ENCODE results near the gene FSCN2.

FSCN2 gene

GRCh38 chr17:81486199-81486810 is 41.9 kb upstream of the FSCN2 start:
- no peaks in the 10 kb centered on the region for H3K9me3 ChIP-seq
- TF ChIP-seq CTCF (IDR thresholded peaks at IDR 0.05): no peak
- H3K27me3 ChIP-seq: peaks cover 0 to 6% of the 10 kb centered on the region in 2 donors
- no peak overlapping the region for H3K4me3 ChIP-seq
- H3K4me1 ChIP-seq: peaks cover 0 to 47% (median 38%) of the 10 kb centered on the region in 4 donors
- DNase-seq: no peak
- intact Hi-C loops (cut with DNase I; ENCODE audit: low total_unique reads): no loop called here
- H3K27ac ChIP-seq: no peak overlapping the region
- H3K36me3 ChIP-seq: no peaks in the 10 kb centered on the region

- Histone ChIP-seq H3K4me3 (peak overlapping the region; percentile 61 to 86), H3K27me3 (peaks cover 0 to 9% of the 10 kb centered on the region in 2 donors), H3K9me3 (no peaks in the 10 kb centered on the region), H3K36me3 (no peaks in the 10 kb centered on the region), H3K4me1 (peaks cover 0 to 42% (median 35%) of the 10 kb centered on the region in 4 donors), H3K27ac (no peak overlapping the region)
- intact Hi-C loops (cut with DNase I; ENCODE audit: low total_unique reads): no loop called here
- no peak for TF ChIP-seq CTCF (IDR thresholded peaks at IDR 0.05)
- no peak for DNase-seq
These were observed 41.1 kb upstream of the FSCN2 start for GRCh38 chr17:81487089-81487486.

DNA sequence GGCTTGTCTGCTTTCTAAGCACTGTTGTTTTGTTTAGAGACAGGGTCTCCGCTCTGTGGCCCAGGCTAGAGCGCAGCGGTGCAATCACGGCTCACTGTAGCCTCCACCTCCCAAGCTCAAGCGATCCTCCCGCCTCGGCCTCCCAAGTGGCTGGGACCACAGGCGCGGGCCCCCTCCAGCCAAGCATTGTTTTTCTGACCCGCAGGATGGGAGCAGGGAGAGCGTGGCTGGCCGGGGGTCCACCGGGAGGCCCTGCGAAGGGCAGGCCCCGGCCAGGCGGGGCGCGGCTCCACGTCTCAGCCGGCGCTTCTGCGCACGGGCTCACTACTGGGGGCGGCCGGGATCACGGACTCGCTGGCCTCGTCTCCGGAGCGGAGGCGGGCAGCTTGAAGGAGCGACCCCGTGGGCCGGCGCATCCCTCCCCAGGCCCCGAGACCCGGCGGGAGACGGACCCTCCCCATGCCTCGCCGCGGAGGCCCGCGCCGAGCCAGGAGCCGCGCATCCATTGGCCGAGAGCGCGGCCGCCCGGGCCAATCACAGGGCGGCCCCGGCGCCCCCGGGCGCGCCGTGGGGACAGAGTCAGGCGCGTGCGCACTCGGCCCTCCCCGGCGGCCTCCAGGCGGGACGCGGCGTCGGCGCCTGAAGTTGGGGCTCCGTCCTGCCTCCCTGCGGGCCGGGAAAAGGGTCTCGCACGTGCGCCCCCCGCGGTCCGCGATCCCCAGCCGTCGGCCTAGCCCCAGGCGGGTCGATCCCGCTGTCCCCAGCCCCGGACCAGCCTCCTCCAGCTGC is 40.5 kb upstream of the FSCN2 start:
- TF ChIP-seq CTCF (IDR thresholded peaks at IDR 0.05): peak in 1 of 2 experiments; percentile 5
- no peaks in the 10 kb centered on the region for H3K36me3 ChIP-seq
- H3K27ac ChIP-seq: peak overlapping the region; percentile 74 to 82
- H3K4me1 ChIP-seq: peaks cover 0 to 44% (median 35%) of the 10 kb centered on the region in 4 donors
- intact Hi-C loops (cut with DNase I; ENCODE audit: low total_unique reads): no loop called here
- DNase-seq: peak; percentile 67 to 84
- peaks cover 0 to 11% of the 10 kb centered on the region in 2 donors for H3K27me3 ChIP-seq
- H3K4me3 ChIP-seq: peak overlapping the region; percentile 61 to 86
- no peaks in the 10 kb centered on the region for H3K9me3 ChIP-seq

- TF ChIP-seq CTCF (IDR thresholded peaks at IDR 0.05): no peak
- Histone ChIP-seq H3K4me1 (peaks cover 0 to 42% (median 33%) of the 10 kb centered on the region in 4 donors), H3K4me3 (peak overlapping the region; percentile 61 to 86), H3K27me3 (peaks cover 0 to 11% of the 10 kb centered on the region in 2 donors), H3K27ac (peak overlapping the region; percentile 74 to 82), H3K36me3 (no peaks in the 10 kb centered on the region), H3K9me3 (no peaks in the 10 kb centered on the region)
- DNase-seq: no peak
- intact Hi-C loops (cut with DNase I; ENCODE audit: low total_unique reads): no loop called here
These were observed 39.8 kb upstream of the FSCN2 start for GRCh38 chr17:81488276-81488860.

- intact Hi-C loops (cut with DNase I; ENCODE audit: low total_unique reads): no loop called here
- no peak overlapping the region for H3K27ac ChIP-seq
These were observed 38.9 kb upstream of the FSCN2 start for GRCh38 chr17:81489012-81489997.

More at GRCh38 chr17:81489012-81489997, 38.9 kb upstream of the FSCN2 start:
- DNase-seq: no peak
- Histone ChIP-seq H3K4me3 (peak overlapping the region in 1 of 2 donors; percentile 86), H3K36me3 (no peaks in the 10 kb centered on the region), H3K4me1 (peaks cover 0 to 34% (median 24%) of the 10 kb centered on the region in 4 donors), H3K9me3 (no peaks in the 10 kb centered on the region), H3K27me3 (peaks cover 0 to 11% of the 10 kb centered on the region in 2 donors)
- TF ChIP-seq CTCF (IDR thresholded peaks at IDR 0.05): no peak
